ENCODE results near the gene SPCS2.

The SPCS2 gene

DNA sequence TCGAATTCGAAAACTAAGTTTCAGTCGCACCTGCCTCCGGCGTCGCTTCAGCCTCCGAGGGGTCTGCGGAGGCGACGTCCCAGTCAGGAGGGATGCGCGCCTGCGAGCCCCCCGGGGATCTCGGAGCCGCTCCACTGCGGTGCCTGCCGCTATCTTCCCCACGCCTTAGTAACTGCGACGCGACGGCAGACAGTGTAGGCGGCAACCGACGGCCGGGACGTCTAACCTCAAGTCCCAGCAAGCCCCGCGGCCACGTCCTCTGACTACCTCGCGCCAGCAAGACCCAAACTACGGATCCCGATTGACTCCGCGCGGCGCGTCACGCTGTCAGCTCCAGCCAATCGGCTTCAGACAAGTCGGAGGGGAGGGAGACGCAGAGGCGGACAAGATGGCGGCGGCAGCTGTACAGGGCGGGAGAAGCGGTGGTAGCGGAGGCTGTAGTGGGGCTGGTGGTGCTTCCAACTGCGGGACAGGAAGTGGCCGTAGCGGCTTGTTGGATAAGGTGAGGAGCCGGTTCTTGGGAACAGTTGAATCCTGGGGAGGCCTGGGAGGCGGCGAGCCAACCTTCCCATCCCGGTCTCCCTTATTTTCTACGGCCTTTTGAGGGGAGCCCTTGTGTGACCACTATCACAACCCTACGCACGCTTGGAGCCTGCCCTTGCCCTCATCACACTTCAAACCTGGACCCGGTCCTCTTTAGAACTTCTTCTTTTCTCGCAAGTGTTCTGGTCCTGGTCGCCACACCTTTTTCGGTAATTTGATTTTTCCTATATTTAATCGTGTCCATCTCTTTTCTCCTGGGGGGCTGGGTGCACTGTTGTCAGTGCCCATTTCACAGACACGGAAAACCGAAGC is at the start of gene SPCS2, which contains the start of gene XRRA1:
SPCS2 (plus strand) TSS at position 369 of the 855 bp plus-strand sequence; CDS start at position 389, 20 bp downstream.
XRRA1 (minus strand) TSS at position 194 of the 855 bp plus-strand sequence. CDS start 8,213 bp downstream, outside the sequence.
- peak; percentile 99 for DNase-seq (ENCODE audit: low read depth)

GRCh38 chr11:74902342-74902741 is 46.7 kb upstream of the SPCS2 start:
- no peak for DNase-seq (ENCODE audit: low read depth)

GRCh38 chr11:74905326-74905725 is 43.7 kb upstream of the SPCS2 start:
- no peak for DNase-seq (ENCODE audit: low read depth)

DNA sequence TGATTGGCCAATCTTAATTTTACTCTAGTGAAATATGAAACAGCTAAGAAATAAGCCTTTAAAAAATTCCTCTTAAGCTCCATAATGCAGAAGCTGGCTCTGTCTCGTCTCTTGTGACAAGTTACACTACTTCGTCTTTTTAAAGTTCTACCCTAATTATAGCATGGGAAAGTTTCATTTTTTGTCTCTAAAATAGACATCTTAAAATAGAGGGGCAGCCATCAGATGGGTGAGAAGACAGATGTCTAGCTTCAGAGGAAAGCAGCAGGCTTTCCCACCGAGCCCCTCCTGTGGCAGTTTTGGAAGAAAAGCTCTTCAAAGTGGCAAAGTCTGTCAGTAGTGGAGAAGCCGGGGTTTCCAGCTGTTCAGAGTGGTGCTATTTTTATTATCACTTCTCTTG is 39.7 kb upstream of the SPCS2 start:
- no peak for DNase-seq (ENCODE audit: low read depth)

DNA sequence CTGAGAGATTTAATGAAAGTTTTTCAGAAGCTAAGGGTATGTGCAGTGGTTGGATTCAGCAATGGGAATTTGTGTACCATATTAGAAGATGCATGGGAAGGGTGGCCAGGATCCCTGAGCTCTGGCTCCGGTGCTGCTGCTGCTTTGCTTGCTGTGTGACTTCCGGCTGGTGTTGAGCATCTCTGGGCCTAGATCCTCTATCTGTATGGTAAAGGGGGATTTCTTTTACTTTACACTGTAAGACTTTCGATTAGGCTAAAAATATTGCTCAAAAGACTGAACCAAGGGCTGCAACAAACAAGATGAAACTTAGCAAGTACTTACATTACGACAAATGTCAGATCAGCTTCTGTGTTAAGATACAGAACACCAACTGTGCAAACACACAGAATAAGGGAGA is 39.3 kb upstream of the SPCS2 start:
- no peak for DNase-seq (ENCODE audit: low read depth)

DNA sequence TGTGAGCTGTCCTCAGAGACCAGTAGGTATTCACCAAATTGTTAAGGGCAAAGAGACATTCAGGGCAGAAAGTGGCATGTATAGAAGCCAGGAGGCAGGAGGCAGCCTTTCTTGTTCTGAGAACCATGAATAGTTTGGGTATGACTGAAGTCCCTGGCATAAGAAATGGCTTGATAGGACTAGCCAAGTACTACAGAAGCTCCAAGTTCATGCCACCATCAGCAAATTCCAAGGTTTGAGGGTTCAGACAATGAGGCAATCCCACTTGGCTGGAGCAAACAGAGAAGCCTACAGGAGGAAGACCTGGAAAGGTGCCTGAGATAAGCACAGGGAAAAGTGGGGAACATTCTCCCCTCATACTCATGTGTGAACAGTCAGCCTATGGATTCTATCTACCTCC is 25.9 kb upstream of the SPCS2 start:
- no peak for DNase-seq (ENCODE audit: low read depth)

- no peak for DNase-seq (ENCODE audit: low read depth)
Observed at GRCh38 chr11:74925281-74925680, 23.8 kb upstream of the SPCS2 start.

GRCh38 chr11:74926304-74927030 is 22.6 kb upstream of the SPCS2 start:
- no peak for DNase-seq (ENCODE audit: low read depth)

DNA sequence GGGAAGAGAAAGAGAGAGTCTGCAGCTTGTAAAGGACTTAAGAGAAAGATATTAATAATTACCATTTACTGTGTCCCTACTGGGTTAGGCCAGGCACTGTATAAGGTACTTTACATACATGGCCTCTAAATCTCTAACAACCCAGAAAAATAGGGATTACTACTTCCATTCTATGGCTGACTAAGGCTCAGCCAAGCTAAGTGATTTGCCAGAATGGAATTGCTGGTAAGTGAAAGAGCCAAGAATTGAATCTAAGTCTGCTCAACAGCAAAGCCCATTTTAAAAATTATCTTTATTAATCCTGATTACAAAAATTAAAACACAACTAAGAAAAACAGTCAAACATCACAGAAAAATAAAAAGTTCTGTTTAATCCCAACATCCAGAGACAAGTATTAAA is 21.6 kb upstream of the SPCS2 start:
- no peak for DNase-seq (ENCODE audit: low read depth)

DNA sequence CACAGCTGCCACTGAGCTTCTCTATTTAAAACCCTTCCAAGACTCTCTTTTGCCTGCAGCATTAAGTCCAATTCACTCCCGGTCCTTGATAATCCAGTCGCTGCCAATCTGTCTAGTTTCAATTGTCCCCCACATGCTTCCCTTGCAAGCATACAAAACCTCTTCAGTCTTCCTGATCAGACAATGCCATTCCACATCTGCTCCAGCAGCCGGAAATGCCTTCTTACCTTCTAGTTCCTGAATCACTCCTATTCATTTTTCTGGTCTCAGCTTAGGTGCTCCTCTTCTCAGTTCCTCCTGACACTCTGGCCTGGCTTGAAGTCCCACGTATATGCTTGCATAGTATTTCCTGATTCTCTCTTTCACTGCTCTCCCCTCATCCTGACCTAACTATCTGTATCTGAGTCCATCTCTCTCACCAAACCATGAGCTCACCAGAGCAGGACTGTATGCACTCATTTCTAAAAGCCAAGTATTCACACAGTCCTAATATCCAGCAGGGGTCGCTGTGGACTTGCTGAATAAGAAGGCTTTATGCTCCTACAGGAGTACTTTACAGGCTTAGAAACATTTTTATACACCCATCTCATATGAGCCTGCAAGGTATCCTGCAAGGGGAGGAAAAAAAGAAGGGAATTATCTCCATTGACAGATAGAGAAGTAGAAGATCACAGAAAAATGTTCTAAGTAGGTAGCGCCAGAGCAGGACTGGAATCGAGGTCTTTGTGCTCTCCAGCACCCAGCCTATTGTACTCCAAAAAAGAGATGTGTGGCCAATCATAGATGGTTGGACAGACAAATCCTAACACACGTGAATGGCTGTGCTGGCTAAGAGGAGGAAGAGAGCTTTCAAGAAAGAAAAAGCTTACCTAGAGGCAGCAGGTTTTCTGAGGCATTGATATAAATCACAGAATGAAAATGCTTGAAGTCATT is 19.4 kb upstream of the SPCS2 start:
- DNase-seq (ENCODE audit: low read depth), result peak; percentile 69

GRCh38 chr11:74932169-74932568 is 16.9 kb upstream of the SPCS2 start:
- no peak for DNase-seq (ENCODE audit: low read depth)

DNA sequence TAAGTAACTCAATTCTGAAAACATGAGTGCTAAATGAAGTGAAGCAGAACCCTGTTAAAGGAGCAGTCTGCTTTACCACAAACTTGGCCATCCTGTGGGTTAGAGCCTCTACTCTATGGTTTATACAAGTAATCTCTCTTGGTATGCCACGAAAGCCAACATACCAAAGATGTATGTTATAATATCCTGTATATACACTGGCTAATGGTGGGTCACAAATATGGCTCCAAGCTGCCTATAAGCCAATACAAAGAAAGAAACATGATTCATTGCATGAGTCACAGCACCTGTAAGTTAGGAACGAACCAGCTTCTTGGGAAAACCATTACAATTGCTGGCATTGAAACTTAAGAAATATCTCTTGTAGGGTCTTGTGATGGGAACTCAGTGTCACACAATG is 16.3 kb upstream of the SPCS2 start:
- no peak for DNase-seq (ENCODE audit: low read depth)

DNA sequence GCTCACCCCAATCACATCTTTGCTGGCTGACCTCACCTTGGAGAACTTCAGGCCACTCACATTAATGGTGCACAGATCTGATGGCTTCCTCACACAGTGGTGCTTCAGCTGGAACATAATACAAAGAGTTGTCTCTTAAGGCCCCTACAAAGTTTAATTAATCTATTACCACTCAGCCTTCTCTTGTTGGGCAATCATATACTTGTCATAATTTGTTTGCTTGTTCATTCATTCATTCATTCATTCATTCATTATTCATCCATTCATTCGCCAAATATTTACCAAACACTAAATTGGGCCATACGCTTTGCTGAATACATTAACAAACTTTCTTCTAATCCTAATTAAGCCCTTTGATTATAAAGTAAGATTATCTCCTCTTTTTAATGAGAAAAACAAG is 15.3 kb upstream of the SPCS2 start:
- DNase-seq (ENCODE audit: low read depth), result no peak

DNA sequence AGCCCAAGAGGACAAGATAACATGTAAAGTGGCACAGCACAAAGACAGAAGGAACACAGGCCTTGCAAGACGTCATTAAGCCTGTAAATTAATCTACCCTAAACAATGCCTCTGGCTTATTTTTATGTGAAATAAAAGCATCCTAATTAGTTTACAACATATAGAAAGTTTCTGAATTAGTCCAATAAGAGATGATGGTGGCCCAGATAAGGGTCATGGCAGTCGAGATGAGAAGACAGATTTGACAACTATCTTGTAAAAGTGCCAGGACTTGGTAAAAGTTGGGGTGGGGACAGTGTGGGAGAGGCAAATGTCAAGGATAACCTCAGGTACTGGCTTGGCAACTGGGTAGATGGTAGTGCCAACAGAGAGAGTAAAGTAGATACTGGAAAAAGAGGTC is 13.8 kb upstream of the SPCS2 start:
- DNase-seq (ENCODE audit: low read depth), result no peak

DNA sequence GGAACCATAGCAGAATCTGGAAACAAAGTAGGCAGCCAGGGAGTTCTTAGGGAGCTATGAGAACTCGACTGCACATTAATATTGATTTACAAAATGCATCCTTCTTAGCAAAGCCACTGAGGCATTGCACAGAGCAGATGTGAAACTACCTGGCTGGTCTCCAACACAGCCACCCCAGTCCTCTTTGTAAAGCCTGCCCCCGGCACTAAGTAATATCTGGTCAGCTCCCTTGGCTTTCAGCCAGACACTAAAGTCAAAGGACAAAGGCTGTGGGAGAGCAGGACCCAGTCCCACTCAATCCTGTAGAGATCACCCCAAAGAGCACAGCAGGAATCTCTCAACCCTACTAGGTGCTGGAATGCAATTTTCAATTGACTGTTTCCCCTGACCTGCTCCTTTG is 13.0 kb upstream of the SPCS2 start:
- no peak for DNase-seq (ENCODE audit: low read depth)

- DNase-seq (ENCODE audit: low read depth), result no peak
Observed at GRCh38 chr11:74936976-74937375, 12.1 kb upstream of the SPCS2 start.

GRCh38 chr11:74937696-74938475 is 11.2 kb upstream of the SPCS2 start:
- DNase-seq (ENCODE audit: low read depth), result no peak

DNA sequence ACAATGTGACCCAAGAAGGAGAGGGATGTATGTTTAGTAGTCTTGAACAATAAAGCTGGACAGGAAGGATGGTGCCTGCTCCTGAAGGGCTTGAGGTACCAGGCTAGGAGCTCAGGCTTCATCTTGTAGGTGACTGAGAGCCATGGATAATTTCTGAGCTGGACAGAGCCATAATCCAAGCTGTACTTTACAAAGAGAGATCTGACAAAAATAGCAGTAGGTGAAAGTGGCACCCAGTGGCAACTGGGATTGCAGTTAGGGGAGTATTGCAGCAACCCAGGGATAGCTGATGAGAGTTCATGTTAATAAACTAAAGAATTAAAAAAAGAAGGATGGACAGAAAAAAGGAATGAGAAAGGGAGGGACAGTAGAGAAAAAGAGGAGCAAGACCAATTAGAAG is 7.6 kb upstream of the SPCS2 start:
- DNase-seq (ENCODE audit: low read depth), result no peak

DNA sequence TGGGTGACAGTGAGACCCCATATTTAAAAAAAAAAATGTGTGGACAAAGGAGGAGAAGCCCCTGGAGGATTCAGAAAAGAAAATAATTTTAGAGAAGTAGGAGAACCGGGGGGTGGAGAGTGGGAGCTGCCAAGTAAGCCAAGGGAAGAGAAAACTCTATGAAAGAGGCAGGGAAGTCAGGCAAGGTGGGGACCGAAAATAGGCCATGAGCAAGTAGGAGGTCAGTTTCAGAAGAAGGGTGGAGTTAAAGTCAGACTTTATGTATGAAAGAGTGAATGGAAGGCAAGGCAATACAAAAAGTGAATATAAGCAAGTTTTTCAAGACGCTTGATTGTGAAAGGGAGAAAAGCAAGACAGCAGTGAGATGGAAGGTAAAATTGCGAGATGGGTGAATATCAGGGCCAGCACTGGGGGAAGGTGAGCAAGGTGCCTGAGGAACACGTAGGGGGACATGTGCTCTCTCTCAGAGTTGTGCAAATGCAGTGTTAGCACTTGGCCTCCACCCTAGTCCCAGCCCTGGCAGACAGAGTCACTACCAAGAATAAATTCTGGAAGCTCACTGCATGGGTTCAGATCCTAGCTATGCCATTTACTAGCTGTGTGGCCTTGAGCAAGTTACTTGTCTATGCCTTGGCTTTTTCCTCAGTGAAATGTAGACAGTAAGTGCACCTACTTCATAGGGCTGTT is 6.8 kb upstream of the SPCS2 start:
- DNase-seq (ENCODE audit: low read depth), result no peak

DNA sequence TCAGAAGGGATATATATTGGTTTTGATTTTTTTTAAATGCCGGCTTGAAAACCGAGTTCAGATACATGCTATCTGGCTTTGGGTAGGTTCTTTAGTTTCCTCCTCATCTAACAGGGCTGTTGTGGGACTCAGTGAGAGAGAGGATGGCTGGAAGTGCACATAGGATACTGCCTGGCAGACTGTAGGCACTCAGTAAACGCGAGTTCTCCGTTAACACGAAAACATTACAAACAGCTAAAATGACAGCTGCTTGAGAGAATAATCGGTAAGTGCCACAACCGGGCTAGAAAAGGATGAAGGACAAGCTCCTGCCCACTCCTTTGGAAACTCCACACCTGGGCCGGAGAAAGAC is 544 bp upstream of the SPCS2 start:
- DNase-seq (ENCODE audit: low read depth), result peak; percentile 12

DNA sequence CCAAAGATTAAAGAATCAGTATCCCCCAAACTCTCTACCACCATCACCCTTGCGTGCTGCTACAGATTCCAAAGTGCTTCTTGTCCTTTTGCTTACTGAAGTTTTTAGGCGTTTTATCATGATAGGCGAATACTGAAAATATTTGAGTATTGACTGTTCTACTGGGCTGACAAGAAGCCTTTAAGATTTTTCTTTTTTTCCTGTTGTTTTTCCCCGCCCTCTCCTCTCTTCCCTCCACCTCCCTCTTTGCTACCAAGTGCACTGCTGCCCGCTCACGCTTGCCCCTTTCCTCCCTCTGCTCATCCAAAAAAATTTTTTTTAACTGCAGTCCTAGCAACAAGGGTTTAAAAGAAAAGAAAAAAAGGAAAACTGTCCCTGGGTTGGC is 679 bp downstream of the SPCS2 start:
- DNase-seq (ENCODE audit: low read depth), result peak; percentile 15

Measured in CMK (cell line).